LNCaP clone FGC (cell line): ENCODE measurements around the gene IRAK4.

Experiments used
- DNase-seq: peaks from one replicate; pipeline ENCODE4 v3.0.0-alpha.2; 2011; ENCODE audit warnings: low read depth
- H3K4me3 ChIP-seq: 2 replicates; pipeline ENCODE4 v1.5.1; 2011; ENCODE audit warnings: mild to moderate bottlenecking, low read depth, low read length, control low read depth
- TF ChIP-seq, protein P1 (sequence below): IDR thresholded peaks from 2 replicates; pipeline ENCODE4 v1.5.1; 2012; ENCODE audit warnings: mild to moderate bottlenecking; ENCODE audit not compliant: control insufficient read depth, insufficient read depth; ENCODE audit errors: extremely low read depth

The IRAK4 gene

DNA sequence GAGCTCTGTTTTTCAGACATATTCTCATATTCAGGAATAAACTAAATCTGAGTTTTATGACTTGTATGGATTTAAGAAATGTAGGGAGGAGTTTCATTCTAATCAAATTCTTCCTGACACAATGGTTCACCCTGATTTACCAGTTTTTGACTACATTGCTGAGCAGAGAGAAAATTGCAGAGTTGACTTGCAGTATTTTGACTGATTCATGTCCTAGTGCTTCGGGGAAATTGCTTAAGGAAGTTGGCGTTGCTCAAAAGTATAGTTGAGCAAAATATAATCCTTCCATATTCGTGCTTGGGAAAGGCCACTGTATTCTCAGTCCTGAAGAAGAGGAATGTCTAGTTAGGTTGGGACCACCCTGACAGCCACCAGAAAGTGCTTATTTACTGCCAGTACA, 48.6 kb downstream of the IRAK4 start:
- H3K4me3 ChIP-seq, result no peak overlapping the region
- TF ChIP-seq, protein P1, sequence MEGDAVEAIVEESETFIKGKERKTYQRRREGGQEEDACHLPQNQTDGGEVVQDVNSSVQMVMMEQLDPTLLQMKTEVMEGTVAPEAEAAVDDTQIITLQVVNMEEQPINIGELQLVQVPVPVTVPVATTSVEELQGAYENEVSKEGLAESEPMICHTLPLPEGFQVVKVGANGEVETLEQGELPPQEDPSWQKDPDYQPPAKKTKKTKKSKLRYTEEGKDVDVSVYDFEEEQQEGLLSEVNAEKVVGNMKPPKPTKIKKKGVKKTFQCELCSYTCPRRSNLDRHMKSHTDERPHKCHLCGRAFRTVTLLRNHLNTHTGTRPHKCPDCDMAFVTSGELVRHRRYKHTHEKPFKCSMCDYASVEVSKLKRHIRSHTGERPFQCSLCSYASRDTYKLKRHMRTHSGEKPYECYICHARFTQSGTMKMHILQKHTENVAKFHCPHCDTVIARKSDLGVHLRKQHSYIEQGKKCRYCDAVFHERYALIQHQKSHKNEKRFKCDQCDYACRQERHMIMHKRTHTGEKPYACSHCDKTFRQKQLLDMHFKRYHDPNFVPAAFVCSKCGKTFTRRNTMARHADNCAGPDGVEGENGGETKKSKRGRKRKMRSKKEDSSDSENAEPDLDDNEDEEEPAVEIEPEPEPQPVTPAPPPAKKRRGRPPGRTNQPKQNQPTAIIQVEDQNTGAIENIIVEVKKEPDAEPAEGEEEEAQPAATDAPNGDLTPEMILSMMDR, result no peak
- no peak for DNase-seq

DNA sequence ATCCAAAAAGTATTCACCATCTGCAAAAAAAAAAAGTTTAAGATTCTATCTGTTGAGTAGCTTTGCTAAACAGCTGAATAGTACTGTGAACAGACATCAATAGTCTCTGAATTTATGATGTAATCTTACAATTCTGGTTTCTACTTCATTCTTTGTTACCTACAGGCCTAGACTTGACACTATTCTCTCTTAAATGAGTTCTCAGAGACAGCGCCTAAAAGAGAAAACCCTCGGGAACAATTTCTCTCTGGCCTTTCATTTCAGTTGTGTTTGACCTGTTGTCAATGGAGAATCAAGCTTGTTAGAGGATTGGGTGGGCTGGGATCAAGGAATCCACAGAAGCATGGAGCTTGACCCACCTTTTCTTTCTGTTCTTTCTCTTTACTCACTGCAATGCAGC, 53.3 kb downstream of the IRAK4 start:
- TF ChIP-seq, protein P1, result no peak
- DNase-seq, result no peak
- H3K4me3 ChIP-seq, result no peak overlapping the region

DNA sequence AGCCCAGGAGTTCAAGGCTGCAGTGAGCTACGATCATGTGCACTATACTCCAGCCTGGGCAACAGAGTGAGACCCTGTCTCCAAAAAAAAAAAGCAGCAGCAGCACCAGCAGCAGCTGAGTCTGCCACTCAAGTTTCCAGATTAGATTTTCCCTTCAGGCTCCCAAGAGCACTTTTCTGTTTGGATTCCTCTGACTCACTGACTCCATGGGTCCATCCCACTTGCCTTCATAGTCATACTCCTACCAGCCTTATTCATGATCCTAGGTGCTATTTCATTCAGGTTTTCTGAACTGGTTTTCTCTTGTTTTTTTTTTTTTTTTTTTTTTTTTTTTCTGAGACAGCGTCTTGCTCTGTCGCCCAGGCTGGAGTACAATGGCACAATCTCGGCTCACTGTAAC, 54.2 kb downstream of the IRAK4 start:
- DNase-seq, result no peak
- TF ChIP-seq, protein P1, result no peak

DNA sequence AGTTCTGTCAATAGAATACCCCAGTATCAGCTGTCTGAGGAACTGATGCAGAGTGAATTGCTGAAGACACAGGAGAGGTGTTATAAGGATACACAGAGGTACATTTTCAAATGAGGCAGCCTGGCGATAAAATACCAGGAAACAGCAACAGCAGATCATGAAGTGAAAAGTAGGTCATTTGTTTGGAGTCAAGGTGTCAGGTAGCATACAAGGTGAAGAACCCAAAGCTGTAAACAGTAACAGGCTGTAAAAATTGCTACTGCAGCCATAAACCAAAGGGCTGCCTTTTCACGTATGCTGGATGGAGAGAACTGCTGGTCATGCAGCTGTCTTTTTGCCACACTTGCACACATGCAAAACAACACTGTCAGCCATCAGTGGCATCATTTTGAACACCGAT, 56.7 kb downstream of the IRAK4 start:
- H3K4me3 ChIP-seq, result no peak overlapping the region
- TF ChIP-seq, protein P1, result no peak
- DNase-seq, result no peak

More for the DNA sequence above, 54.2 kb downstream of the IRAK4 start:
- no peak overlapping the region for H3K4me3 ChIP-seq

DNA sequence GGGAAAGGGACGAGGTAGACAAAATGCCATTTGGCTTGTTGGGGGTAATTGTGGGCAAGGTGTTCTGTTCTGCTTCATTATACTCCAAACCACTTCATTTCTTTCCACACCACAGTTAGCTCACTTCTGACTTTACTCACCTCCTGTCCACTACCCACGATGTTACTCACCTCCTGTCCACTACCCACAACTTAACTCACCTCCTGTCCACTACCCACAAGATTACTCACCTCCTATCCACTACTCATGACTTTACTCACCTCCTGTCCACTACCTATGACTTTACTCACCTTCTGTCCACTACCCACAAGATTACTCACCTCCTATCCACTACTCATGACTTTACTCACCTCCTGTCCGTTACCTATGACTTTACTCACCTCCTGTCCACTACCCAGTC, 57.4 kb downstream of the IRAK4 start:
- TF ChIP-seq, protein P1, result no peak
- no peak for DNase-seq

DNA sequence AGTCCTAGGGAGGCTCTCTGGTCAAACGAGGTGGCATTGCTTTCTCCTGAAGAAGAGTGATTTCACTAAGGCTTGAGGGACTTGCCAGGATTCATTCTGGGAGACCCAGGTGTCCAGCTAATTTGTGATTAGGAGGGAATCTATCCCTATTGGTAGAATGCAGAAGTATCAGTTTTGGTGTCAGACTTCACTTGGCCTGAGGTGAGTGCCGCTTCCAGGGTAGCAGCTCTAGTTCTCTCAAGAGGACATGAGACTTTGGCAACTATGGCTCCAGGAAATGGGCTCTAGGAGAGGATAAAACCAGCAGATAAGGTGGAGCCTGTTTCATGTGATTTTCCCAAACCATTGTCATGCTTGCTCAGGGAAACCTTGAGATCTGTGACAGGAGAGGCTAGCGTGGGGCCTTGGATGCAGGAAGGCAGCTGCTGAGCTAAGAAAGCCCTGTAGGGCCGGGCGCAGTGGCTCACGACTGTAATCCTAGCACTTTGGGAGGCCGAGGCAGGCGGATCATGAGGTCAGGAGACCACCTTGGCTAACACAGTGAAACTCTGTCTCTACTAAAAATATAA, 65.5 kb downstream of the IRAK4 start:
- no peak overlapping the region for H3K4me3 ChIP-seq
- no peak for DNase-seq
- TF ChIP-seq, protein P1, result no peak

More for the DNA sequence above, 57.4 kb downstream of the IRAK4 start:
- no peak overlapping the region for H3K4me3 ChIP-seq

DNA sequence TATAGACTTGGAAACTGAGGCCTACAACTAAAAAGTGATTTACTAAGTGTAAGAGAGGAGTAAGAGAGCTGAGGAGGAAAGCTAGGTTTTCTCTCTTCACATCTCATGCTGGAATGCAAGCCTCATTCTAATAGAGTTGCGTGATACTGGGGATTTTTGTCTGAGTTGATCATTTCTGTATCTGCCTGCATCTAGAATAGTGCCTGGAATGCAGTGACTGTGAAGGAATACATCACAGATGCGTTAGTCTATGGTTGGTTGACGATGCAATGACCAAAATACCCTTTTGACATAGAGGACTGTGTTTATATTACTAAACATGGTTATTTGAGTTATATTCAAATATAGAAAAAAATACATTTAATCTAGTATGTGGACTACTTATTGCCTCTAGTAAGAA, 67.9 kb downstream of the IRAK4 start:
- H3K4me3 ChIP-seq, result no peak overlapping the region
- TF ChIP-seq, protein P1, result no peak
- DNase-seq, result no peak
